Activated effector memory CD4-positive, alpha-beta T cell treated with anti-CD3 and anti-CD28 coated beads, Interleukin-2, amount 50 U/mL, for 16 hours (primary cell): ENCODE measurements around the gene MGMT.

Source experiments
- DNase-seq: peaks from one replicate; pipeline ENCODE4 v3.0.0-alpha.2; 2020

Gene MGMT

DNA sequence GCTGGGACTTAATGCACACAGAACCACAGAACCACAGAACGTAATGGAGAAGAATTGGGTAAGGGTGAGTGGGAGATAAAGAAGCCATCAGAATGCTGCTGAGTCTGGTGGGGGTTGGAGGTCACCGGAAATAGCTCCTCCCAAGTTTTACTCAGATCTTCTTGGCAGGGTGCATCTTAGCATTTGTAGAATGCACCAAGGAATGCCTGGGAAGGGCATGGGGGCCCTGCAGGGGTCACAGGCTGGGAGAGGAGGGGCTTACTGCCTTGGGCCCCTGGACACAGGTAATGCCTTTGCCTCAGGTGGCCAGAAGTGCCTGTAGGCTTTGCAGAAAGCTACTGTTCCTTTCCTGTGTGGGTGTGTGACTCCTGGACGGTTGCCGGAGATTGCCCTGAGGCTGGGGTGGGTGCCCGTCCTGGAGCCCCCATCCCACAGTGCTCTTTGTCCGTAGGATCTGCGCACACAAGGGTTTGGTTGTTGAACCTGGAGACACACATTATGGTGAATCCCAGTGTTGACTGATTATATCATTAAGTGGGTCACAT, 55.1 kb downstream of the MGMT start:
- no peak for DNase-seq

DNA sequence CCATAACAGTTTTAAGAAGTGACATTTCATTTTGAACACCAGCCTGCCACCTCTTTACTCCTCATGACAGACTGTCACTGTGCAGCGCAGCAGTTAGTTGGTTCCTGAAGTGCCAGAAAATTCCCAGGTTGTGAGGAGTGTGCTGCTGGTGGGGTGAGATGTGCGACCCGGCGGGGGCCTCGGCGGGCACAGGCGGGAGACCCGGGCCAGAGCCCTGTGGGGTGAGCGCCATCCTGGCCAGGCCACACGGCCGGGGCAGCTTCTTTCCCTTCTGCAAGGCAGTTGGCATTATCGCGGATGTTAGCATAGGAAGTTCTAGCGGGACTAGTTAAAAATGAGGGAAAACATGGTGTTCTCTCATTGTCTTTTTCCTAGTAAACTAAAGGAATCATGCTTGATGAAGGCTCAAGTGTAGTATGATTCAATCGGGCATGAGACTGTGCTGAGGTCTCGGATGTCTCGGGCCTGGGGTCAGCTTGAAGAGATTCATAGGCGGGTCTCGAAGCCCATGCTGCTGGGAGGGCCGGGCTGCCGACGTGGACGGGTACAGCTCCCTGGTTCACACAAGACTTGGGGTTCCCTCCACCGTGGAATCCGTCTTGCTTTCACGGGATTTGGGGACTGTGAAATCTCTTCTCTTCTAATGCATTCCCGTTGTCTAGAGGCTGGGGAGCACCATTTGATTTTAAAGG, 56.1 kb downstream of the MGMT start:
- DNase-seq, result no peak

DNA sequence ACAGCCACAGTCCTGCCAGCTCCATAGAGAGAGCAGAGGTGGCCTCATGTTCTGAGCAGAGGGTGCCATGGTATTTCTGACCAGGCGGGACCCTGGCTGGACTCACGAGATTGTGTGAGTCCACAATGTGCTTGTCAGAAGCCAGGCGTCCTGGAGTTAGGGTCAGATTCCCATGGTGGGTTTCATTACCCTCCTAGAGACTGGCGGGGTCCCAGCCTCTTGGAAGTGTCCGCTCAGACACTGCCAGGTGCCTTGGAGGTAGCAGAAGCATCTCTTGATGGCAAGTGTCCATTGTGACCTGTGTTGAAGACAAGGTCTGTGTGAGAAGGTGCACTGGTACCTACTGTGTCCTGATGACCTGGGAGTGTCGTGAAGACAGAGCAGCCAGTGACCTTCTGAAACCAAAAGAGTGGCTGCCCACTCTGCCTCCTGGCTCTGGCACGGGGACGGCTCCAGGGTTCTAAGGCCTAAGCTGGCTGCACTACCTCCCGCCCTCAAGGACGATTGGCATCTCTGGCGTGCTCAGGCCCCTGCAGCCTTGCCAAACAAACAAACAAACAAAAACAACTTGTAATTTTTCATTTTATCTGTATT, 56.8 kb downstream of the MGMT start:
- no peak for DNase-seq

DNA sequence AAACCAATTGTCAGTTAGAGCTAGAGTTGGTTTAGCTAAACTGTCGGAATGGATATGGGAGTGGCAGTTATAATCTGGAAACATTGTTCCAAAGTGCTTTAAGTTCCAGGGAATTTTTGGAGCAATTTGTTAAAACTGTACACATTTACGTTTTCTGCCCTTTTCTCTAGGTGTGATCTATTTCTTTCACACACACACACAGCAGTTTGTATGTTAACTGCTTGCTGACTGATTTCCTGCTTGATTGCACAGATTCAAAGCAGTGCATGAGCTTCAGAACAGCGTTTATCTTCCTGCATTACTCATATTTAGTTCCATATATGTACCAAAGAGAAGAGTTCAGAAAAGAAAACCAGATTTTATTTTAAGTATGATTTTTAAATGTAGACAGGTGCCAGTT, 57.9 kb downstream of the MGMT start:
- no peak for DNase-seq

DNA sequence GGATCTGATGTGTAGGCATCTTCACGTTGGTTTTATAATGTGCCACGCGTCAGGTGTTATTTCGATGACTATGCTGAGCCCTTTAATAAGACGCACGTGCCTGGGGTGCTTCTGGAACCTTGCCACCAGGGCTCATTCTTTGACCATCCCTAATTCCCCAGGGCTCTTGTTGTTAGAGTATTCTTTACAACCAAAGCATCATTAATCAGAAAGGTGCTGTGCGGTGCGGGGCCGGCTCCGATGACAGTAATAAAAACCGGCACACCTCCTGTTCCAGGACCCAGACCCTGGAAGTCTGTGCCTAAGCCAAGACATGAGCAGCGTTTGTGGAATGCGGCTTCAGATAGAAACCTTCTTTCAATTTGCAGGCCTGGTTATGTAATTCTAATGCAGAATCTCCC, 58.4 kb downstream of the MGMT start:
- no peak for DNase-seq

DNA sequence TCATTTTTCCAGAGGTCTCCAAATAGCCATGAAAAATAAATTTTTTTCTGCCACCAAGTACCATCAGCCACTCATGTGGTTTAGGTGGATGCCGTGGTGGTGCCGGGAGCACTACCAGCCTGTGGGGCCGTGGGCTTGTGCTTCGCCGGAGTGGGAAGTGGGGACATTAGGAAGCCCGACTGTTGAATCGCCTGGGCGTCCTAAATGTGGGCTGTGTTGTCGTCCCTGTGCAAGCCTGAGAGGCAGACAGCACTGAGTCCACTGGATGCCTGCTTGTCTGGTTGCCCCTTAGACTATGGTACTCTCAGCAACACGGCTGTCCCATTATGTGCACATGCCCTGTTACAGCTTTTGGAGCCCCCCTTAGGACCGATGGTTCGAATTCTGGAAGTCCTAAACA, 59.9 kb downstream of the MGMT start:
- DNase-seq, result no peak

DNA sequence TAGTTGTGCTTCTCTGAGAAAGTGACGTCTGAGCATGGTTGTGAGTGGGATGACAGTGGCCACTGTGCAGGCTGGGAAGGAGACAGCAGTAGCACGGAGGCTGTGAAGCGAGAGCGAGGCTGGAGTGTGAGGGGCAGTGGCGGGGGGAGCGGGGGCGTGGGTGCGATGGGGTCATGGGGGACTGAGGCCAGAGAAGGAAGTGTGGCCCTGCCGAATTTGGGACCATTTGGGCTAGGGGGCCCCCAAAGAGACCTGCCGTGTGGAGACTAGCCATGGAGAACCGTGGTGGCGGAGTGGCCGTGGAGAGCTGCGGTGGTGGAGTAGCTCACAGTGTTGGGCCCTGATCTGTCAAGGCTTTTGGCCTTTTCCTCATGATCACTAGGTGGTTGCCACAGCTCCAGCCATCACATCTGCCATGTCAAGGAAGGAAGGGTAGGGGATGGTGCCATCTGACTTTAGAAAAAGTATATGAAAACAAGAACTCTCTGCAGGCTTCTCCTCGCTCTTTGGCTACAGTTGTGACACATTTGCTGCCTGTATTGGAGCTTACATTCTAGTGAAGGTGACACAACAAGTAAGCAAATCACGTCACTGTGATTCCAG, 61.4 kb downstream of the MGMT start:
- no peak for DNase-seq

DNA sequence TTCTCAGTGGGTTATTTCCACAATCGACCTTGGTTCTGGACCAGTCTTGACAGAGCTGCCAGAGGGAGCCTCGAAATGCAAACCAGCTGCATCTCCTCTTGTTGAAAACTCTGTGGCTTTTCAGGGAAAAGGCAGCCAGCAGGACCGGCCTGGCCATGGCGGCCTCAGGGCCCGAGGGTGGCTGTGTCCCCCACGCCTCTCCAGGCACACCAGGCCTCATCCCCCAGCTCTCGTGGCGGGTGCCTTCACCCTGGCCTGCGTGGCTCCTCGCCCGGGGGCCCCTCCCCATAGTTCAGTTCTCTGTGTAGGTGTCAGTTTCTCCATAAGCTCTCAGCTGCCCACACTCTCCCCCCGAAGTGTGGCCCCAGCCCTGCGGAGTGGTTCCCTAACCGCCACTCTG, 63.5 kb downstream of the MGMT start:
- no peak for DNase-seq

DNA sequence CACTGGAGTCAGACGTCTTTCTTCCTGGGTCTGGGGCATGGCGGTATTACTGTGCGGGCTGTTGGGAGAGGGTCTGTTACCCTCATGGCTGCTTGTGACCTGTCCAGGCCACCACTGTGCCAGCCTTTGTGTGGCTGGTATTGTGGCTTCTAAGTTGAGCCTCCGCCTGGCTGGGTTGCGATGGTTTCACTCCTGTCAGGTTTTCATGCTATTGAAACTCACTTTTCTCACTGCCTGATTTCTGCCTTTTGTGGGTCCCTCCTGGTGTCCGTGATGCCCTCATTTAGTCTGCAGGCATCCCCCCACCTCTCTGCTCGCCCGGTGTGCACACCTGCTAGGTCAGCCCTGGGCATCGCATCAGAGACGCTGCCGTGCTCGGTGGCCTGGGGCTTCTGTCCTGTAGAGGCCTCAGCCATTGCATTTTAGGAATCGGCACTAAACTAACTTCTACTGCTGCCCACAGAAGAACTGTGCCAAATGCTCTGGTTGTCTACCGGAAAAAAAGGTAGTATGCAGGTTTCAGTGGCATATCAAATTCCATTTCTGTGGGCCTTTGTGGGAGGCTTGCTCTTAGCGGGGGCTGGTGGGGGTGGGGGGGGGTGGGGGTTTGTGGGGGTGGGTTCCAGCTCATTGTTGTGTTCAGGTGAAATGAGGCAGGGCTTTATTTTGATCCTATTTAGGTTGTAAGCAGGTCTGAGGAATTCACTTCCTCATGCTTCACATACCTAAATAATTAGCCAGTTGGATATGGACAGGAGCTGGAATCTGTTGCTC, 64.3 kb downstream of the MGMT start:
- no peak for DNase-seq

DNA sequence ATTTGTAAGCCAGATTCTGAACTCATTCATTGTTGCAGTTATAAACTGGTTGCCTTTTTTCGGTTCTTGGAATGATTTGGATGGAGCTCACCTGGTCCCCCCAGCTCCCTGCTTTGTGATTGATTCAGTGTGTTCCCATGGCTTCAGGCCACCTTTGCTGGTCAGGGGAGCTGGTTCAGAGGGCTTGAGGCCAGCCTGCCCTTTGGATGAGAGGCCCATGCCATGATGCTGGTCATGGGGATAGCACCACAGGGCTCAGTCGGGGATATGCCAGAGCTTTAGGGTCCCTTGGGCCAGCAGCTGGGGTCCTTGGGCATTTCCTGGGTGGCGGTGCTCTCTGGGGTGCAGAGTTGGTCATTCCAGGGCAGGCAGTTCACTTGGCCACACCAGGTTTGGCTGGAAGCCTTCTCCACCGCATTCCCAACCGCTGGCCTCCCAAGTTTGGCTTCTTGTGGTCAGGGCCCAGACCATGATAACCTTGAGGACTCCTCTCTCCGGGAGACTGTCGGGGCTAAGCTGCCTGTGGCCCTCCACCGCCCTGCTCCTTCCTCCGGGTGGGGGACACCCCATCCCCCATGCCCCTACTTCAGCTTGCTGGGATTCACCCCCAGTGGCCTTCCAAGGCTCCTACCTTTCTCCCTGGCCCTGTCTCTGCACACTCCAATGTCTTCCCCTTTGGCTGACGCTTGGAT, 65.1 kb downstream of the MGMT start:
- DNase-seq, result no peak

DNA sequence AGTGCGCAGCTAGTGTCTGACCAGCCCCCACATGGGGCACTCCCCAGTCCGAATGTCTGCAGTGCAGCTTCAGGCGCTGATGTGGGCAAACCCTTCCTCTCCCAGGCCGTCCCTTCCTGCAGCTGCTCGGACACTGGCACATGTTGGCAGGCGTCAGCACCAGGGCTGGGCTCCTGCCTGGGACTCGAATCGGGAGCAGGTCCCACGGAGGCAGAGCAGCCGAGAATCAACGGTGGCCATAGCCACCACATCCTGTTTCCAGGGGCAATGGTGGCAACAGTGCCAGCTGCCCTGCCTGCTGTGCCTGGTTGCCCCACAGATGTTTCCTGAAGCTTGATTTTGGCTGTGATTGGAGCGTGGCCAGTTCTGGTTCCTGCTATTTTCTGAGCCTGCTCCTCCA, 65.8 kb downstream of the MGMT start:
- no peak for DNase-seq

DNA sequence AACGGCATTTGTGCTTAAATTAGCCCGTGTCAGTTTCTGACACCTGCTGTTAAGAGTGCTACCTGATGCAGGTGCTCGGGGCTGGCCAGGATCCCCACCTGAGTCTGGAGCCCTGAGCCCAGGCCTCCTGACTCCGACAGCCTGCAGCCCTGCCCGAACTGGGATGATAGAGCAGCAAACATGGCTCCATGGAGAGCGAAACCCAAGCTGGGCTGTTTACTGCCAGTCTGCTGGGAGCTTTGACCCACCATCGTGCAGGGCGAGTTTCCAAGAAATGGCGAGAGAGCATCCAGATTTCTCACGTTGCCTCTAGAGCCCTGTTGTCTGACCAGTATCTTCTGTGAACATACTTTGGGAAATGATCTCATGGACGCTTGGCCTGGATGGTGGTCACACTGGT, 66.2 kb downstream of the MGMT start:
- no peak for DNase-seq

DNA sequence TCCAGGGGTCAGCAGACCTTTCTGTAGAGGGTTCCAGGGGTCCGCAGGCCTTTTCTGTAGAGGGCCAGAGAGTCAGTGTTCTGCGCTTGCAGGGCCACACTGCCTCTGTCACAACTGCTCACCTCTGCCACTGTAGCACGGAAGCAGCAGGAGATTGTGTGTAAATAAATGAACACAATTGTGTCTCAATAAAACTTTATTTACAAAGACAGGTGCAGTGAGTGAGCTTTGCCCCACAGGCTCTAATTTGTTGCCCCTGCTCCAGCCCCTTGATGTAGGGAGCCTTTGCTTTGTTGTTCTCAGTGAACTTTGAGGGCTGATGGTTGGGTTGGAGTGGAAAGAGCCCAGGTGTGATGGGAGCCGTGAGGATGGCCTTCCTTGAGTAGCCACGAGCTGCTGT, 67.8 kb downstream of the MGMT start:
- DNase-seq, result no peak

DNA sequence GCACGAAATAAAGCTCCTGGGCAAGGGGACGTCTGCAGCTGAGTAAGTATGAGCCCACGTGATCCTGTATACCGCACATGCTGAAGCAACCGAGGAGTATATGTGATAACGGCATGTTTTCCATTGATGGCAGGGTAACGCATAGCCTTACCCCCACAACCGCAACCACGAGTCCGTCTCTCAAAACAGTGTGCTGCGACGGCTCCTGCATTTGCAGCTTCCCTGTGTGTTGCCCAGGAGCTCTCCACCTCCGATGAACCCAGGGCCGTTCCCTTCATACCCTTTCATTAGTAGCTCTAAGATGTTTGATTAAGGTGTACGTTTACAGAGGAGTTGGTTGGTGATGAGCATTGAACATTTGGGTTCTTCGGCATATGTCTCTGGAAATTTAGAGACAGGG, 69.3 kb downstream of the MGMT start:
- no peak for DNase-seq

DNA sequence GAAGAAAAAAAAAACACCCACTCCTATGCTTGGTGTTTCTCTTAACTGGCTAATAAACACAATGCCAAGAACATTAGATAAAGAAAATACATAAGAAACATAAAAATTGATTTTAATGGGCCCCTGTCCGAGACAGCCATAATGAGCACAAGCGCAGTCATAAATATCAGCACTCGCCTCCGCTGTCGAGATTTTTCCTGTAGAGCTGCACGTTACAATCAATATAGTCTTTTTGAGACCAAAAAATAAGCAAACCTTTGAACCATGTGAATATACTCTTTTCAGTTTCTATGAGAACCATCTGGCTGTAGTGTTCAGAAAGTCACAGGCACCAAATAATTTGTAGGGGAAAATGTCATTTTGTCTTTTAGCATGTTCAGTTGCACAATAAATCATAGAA, 70.1 kb downstream of the MGMT start:
- no peak for DNase-seq

DNA sequence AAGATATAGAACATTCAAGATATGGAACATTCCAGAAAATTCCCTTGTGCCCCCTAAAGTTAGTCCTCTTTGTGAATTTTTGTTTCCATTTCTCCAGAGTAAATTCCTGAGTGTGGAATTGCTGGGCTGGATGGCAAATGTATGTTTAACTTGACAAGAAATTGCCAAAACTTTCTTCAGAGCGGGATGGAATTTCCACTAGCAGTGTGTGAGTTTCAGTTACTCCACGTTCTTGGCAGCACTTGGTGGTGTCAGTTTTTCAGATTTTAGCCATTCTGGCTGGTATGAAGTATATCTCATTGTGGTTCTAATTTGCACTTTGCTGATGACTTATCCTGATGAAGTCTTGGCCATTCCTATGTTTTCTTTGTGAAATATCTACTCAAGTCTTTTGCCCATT, 71.2 kb downstream of the MGMT start:
- no peak for DNase-seq

DNA sequence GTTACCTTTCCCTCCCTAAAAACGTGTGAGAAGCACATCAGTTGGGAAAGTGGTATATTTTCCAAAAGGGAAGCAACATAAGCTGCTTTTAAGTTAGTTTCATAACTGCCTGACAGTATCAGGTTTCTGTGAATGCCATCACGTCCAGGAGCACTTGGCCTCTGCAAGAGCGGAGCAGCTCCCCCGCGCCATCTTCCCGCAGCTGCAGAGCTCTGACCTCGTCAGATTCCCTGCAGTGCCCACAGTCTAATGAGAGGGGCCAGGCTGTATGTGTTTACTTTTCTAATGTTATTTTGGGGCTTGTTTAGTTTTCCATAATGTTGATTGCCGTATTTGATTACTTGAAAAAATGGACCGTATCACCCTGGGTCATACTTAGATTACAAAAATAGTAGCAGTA, 74.2 kb downstream of the MGMT start:
- DNase-seq, result no peak

DNA sequence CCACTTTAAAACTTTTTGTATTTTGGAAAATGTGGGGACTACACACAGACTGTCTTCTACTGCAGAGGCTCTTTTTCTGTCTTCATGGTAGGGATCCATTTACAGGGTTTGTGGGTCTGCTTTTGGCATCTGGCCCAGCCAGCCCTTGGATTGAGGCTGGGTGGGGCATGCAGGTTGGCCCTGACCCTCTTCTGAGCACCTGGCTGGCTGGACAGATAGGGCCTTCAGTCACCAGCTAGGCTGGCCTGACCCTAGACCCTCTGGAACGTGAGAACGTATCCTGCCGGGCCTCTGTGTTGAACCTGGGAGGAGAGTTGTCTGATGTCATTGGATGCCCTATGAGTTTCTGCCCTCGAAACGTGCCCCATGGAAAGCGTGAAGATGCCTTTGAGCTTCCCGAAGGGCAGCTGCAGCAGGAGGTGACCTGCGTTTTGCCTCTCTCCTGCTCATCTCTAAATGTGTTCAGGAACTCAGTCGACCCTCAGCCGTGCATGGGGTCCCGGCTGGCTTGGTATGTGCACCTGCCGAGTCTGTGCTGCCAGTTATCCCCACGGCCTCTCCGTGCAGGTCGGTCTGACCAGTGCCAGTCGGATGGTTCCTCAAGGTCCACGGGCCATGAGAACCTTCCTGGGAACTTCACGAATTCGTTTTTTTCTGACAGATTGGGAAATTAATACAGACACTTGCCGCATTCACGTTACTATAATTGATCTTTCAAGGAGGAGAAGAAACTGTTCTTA, 74.9 kb downstream of the MGMT start:
- no peak for DNase-seq

DNA sequence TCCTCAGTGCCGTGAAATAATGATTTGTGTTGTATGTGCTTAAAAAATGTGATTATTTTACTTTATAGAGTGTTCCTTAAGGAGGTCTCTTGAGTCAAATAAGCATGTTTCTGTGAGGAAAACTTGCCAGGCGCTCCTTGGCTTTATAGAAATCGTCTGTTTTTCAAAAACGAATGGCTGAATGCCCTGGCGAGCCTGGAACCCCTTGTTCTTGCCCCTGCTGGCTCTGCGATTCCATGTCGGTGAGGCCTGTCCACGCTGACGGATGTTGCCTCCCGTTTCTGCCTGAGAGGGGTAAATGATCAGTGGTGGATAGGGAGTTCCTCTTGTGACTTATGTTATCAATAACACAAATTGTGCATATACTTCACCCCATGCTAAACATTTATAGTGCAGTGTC, 75.5 kb downstream of the MGMT start:
- no peak for DNase-seq

DNA sequence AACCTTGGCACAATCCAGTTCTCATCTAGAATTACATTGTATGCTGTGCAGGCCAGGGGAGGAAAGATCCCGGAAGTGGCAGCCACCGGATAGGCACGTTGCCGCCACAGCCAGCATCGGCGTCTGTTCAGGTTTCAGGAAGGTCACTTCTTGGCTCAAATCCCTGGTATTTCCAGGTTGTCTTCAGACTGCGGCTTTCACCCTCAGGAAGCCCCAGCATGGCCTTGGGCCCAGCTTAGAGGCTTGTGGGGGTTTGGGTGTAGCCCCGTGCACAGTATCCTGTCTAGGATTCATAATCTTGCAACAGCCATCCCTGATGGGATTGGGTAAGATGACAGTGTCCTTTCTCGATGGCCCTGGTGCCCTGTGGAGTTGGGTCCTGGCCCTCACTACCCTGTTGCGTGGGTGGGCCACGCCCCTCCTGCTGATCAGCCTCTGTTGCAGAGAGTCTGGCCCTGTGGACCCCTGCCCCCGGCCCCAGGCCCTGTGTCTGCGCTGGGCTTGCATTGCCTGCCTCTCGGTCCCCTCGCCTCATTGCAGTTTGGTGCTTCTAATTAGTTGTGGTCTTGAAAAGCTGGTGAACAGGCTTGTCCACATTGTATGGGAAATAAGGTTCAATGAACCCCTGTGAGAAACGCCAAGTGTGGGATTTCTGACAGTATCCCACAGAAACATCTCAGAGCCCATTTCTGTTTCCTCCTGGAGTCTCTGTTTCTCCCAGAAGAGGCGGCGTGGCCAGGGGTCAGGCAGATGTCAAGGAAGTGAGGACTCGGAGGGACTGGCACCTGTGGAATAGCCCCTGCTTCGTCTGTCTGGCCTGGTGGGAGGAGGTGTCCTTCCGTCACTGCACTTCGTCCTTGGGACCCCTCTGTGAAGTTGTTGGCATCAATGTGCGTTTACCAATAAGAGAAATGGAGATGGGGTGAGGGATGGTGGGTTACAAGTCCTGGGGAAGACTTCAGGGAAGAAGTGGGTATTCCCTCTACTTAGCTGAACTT, 77.5 kb downstream of the MGMT start:
- DNase-seq, result no peak

DNA sequence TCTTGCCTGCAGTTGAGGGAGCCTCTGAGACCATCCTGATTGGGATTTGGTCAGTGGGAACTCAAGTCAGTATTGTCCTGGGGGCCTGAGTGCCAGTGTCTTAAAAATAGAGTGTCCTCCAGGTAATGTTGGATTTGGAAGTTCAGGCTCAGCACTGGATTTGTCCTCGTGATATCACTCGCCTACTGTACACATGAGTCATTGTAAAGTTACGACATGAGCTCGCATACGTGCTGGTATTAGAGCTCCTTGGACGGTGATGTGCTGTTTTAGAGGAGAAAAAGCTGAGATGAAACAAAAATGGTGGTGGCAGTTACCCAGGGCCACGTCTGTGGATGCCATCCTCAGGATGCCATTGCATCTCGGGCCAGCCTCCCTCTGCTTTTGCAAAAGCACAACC, 78.2 kb downstream of the MGMT start:
- DNase-seq, result no peak
